ENCODE results near the gene CCDC74B.

CCDC74B gene

DNA sequence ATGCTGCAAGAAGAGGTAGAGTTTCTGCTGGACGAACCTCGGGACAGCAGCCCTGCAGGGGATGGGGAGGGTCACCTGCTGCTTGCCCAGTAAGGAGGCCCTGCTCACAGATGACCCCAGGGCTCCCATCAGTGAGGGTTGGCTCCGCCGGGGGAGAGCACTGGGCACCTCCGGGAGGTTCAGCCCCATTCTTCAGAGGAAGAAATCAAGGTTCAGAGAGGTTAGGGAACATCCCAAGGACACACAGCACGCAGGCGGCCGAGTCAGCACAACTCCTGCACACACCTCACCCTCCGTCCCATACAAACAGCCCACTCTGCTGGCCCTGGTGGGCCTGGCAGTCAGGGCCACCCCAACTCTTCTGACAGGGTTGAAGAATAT lies 11.7 kb upstream of the CCDC74B start:
- TF ChIP-seq, protein P1, sequence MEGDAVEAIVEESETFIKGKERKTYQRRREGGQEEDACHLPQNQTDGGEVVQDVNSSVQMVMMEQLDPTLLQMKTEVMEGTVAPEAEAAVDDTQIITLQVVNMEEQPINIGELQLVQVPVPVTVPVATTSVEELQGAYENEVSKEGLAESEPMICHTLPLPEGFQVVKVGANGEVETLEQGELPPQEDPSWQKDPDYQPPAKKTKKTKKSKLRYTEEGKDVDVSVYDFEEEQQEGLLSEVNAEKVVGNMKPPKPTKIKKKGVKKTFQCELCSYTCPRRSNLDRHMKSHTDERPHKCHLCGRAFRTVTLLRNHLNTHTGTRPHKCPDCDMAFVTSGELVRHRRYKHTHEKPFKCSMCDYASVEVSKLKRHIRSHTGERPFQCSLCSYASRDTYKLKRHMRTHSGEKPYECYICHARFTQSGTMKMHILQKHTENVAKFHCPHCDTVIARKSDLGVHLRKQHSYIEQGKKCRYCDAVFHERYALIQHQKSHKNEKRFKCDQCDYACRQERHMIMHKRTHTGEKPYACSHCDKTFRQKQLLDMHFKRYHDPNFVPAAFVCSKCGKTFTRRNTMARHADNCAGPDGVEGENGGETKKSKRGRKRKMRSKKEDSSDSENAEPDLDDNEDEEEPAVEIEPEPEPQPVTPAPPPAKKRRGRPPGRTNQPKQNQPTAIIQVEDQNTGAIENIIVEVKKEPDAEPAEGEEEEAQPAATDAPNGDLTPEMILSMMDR (IDR thresholded peaks at IDR 0.05): no peak

DNA sequence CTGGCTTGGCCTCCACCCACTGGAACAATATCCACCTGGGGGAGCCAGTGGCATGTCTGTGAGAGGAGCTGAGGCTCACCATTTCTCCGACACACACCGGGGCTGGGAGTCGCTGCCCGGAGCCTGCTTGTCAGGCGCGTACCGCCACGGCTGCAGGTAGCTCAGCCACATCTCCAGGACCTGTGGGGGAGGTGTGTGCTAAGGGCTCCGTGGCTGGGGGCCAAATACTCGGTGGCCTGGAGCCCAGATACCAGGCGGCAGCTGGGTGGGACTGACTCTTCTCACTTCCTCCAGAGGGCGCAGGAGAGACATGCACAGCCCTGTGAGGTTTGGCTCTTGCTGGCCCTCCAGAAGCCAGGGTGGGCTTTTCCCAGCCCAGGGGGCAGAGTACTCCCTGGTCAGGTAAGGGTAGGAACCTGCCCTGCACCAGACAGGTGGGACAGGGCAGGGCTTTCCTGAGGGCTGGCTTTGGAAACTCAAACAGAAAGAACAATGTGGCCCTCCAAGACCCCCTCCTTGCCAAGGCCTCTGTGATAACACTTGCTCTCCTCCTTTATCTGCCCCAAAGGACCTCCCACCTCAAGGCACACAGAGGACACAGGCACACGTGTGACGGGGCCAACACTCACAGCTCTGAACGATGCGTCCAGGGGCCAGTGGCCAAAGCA lies 11.2 kb upstream of the CCDC74B start:
- TF ChIP-seq, protein P1 (IDR thresholded peaks at IDR 0.05): peak; percentile 64

DNA sequence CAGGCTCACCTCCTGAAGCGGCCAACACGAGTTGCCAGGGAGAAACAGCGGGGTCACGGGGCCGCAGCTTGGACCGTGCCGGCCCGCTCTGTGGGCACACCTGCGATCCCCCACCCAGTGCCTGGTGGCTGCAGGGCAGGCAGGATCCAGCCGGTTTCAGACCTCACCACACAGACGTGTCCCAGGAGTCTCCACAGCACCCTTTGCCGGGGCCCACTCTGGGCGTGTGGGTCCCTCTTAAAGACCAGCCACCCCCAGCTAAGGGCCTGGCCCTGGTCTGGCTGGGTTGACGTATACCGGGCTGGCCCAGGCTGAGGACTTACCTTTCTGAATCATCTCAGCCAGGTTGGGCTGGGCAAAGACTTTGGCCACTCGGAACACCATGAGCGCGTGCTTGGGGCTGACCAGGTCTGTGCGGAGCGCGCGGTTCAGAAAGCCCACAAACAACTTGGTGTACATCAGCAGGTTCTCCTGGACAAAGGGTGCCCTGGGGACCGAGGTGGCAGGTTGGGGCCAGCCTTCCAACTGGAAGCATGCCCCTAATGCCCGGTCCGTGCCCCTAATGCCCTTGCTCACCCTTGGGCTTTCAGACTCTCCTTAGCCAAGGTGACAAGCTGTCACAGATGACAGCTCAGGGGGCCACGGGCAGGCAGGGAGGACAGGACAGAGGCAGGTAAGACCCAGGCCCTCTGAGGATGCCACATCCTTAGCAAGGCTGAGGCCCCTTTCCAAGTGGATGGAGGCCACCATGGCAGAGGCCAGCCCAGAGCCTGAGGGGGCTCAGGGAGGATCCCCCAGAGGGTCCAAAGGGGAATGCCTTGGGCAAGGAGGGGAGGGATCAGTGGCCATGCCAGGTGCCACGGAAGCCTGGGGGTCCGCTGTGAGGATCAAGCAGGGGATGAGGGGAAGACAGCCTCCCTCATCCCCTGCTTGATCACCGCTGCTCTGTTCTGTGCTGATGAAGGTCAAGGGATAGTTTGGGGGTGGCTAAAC lies 10.2 kb upstream of the CCDC74B start:
- TF ChIP-seq, protein P1 (IDR thresholded peaks at IDR 0.05): no peak

DNA sequence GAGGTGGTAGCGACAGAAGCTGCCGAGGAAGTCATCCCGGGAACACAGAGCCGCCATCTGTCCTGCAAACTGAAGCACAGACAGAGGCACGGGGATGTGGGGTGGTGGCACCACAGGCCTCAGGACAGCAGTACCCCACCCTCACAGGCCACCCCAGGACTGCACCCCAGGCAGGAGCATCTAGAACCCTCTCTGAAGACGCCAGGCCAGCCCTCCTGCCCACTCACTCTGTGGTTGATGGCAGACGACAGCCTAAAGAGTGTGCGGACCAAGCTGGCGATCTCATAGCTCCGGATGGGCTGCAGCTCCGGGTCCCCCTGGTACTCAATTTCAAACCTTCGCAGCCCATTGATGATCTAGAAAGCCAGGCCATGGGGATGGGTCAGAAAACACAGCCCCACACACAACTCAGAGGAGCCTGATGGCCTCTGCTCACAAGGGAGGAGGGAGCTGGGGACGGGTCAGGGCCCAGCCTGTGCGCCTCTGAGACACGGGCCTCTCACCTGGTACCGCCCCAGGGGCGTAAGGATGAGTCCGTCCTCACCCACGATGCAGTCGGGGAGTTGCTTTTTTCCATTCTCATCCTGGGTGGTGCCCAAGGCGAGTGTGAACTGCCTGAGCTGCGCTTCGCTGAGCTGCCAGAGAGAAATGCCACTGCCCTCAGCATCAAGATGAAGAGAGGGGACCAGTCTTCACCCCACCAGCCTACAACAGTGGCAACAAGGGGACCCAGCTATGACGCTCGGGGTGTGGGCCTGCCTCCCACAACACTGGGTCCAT lies 8.1 kb upstream of the CCDC74B start:
- TF ChIP-seq, protein P1 (IDR thresholded peaks at IDR 0.05): no peak

DNA sequence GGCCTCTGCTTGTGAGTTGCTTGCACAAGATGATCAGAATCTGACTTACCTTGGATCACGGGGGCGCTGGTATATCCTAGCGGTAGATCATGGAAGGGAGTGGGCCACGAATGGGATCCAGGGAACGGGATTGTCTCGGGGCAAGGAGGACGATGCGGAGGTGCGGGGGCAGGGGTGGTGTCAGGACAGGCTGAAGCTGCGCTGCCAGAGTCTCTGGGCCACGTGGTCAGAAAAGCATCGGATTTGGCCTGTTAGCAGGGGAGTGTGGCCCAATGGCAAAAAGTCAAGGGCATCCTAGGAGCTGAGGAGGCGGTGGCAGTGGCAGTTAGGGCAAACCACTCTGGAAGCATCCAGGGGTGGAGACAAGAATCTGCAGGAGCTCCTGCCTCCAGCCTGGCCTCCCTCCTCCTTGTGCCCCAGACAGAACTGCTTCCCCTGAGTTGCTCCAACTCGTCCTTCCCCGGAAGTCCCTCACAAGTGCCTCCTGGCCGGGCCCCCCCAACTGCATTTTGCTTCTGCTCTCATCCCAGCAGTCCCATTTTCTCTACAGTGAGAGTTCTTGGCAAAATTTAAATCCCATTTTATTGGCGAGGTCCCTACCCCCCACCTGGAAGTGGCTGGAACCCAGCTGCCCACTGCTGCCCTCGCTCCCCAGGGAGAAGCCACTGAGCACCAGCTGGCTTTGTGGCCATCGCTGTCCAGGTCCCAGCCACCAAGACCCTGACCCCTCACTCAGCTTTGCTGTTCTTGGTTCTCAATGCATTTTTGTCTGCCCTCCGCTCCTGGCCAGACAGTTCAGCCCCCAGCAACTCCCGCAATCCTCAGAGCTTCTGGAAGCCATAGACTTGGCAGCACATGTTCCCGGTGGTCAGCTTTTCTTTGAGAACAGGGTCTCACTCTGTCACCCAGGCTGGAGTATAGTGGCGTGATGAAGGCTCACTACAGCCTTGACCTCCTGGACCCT lies 5.6 kb upstream of the CCDC74B start:
- TF ChIP-seq, protein P1 (IDR thresholded peaks at IDR 0.05): no peak

DNA sequence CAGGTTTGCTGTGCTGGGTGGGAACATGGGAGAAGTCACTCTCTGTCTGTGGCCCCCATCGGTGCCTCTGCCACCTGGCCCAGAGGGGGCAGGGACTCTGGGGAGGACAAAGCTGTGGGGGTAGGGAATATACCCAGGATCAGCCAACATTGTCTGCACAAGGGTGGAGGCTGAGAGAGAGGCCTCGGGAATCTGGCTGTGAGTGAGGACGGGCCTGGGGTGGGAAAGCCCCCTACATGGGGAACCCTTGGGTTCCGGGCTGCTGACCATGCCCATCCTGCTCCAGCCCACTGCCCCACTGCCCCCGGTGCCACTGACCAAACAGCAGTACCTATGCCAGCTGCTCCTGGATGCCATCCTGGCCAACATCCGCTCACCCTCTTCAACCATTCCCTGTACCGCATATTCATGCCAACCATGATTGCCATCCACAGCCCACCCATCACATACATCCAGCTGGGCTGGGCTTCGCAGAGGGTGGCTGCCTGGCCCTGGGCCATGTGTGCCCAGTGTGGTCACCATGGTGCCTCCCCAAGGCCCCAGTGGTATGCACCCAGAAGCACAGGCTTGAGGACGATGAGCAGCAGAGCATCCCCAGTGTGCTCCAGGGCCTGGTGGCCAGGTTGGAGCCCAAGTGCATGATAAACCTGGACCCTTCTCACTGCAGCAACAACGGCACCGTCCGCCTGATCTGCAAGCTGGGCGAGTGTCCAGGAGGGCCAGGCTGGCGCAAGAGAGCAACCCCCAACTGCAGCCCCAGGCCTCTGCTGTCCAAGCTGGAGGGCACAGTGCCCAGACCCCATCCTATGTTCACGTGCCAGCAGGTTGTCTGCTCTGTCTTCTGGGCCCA lies 9.0 kb downstream of the CCDC74B start:
- TF ChIP-seq, protein P1 (IDR thresholded peaks at IDR 0.05): no peak
